HG03108 (cell line): ENCODE results near the gene RASL11B.

Experiments used
- ATAC-seq: cut with Tn5 transposase; IDR thresholded peaks from one replicate; pipeline ENCODE4 v1.9.1; 2021; ENCODE audit warnings: moderate library complexity; ENCODE audit not compliant: unreplicated experiment

Gene RASL11B

GRCh38 chr4:52870225-52870624 lies 8.1 kb downstream of the RASL11B start:
- no peak for ATAC-seq

GRCh38 chr4:52873191-52873590 lies 11.1 kb downstream of the RASL11B start:
- ATAC-seq: no peak

GRCh38 chr4:52873861-52874343 lies 11.8 kb downstream of the RASL11B start:
- no peak for ATAC-seq

- ATAC-seq: no peak
Measured at GRCh38 chr4:52874948-52875347, 12.8 kb downstream of the RASL11B start.

GRCh38 chr4:52876069-52876468 lies 14.0 kb downstream of the RASL11B start:
- no peak for ATAC-seq

- ATAC-seq: no peak
Measured at GRCh38 chr4:52877036-52877435, 14.9 kb downstream of the RASL11B start.

GRCh38 chr4:52877694-52878093 lies 15.6 kb downstream of the RASL11B start:
- no peak for ATAC-seq

- no peak for ATAC-seq
Measured at GRCh38 chr4:52879471-52879870, 17.4 kb downstream of the RASL11B start.

- ATAC-seq: no peak
Measured at GRCh38 chr4:52880994-52881393, 18.9 kb downstream of the RASL11B start.

GRCh38 chr4:52883183-52883621 lies 21.1 kb downstream of the RASL11B start:
- ATAC-seq: no peak

- ATAC-seq: no peak
Measured at GRCh38 chr4:52883707-52884669, 21.9 kb downstream of the RASL11B start.

- no peak for ATAC-seq
Measured at GRCh38 chr4:52884994-52885393, 22.9 kb downstream of the RASL11B start.

- no peak for ATAC-seq
Measured at GRCh38 chr4:52889354-52889753, 27.2 kb downstream of the RASL11B start.

GRCh38 chr4:52889778-52890520 lies 27.8 kb downstream of the RASL11B start:
- ATAC-seq: no peak

GRCh38 chr4:52890521-52890791 lies 28.3 kb downstream of the RASL11B start:
- no peak for ATAC-seq

- ATAC-seq: no peak
Measured at GRCh38 chr4:52891743-52892142, 29.6 kb downstream of the RASL11B start.

GRCh38 chr4:52892880-52893279 lies 30.8 kb downstream of the RASL11B start:
- ATAC-seq: no peak

- ATAC-seq: no peak
Measured at GRCh38 chr4:52894443-52894842, 32.3 kb downstream of the RASL11B start.

- ATAC-seq: no peak
Measured at GRCh38 chr4:52903273-52903672, 41.2 kb downstream of the RASL11B start.

GRCh38 chr4:52904421-52904820 lies 42.3 kb downstream of the RASL11B start:
- ATAC-seq: no peak

GRCh38 chr4:52907510-52907909 lies 45.4 kb downstream of the RASL11B start:
- ATAC-seq: no peak

- ATAC-seq: no peak
Measured at GRCh38 chr4:52910115-52910514, 48.0 kb downstream of the RASL11B start.
